D341Med (cell line): Measurements from ENCODE around the gene PPM1D.
A peak's percentile ranks its signal among the peaks of the same experiment; 100 is the strongest.
"Not testable (repeated sequence)": the region's sequence is repeated elsewhere in the genome, so short reads cannot be mapped to it uniquely, and the experiment has no call there.

Source experiments
- DNase-seq: peaks from one replicate; pipeline ENCODE4 v3.0.0; 2012; ENCODE audit warnings: low spot score

The PPM1D gene

GRCh38 chr17:60622961-60623360 lies 23.0 kb downstream of the PPM1D start:
- no peak for DNase-seq

- no peak for DNase-seq
Observed at GRCh38 chr17:60623415-60623814, 23.4 kb downstream of the PPM1D start.

GRCh38 chr17:60627124-60627523 lies 27.1 kb downstream of the PPM1D start:
- DNase-seq: no peak

- DNase-seq: no peak
Observed at GRCh38 chr17:60628252-60628889, 28.4 kb downstream of the PPM1D start.

GRCh38 chr17:60629120-60629519 lies 29.1 kb downstream of the PPM1D start:
- no peak for DNase-seq

- DNase-seq: peak; percentile 67
Observed at GRCh38 chr17:60630352-60630751, 30.4 kb downstream of the PPM1D start.

- no peak for DNase-seq
Observed at GRCh38 chr17:60631119-60631518, 31.1 kb downstream of the PPM1D start.

- no peak for DNase-seq
Observed at GRCh38 chr17:60637683-60638082, 37.7 kb downstream of the PPM1D start.

GRCh38 chr17:60639019-60639330 lies 39.0 kb downstream of the PPM1D start:
- no peak for DNase-seq

GRCh38 chr17:60640503-60640902 lies 40.5 kb downstream of the PPM1D start:
- DNase-seq: no peak

GRCh38 chr17:60641126-60641525 lies 41.1 kb downstream of the PPM1D start:
- DNase-seq: no peak

- DNase-seq: peak; percentile 81
Observed at GRCh38 chr17:60641810-60642220, 41.8 kb downstream of the PPM1D start.

- no peak for DNase-seq
Observed at GRCh38 chr17:60645918-60646523, 46.0 kb downstream of the PPM1D start.

- no peak for DNase-seq
Observed at GRCh38 chr17:60646701-60647100, 46.7 kb downstream of the PPM1D start.

GRCh38 chr17:60647705-60648104 lies 47.7 kb downstream of the PPM1D start:
- DNase-seq: no peak

GRCh38 chr17:60652454-60653247 lies 52.7 kb downstream of the PPM1D start:
- no peak for DNase-seq

- no peak for DNase-seq
Observed at GRCh38 chr17:60653569-60653968, 53.6 kb downstream of the PPM1D start.

- no peak for DNase-seq
Observed at GRCh38 chr17:60656499-60656898, 56.5 kb downstream of the PPM1D start.

- no peak for DNase-seq
Observed at GRCh38 chr17:60659156-60659555, 59.2 kb downstream of the PPM1D start.

GRCh38 chr17:60661489-60661888 lies 61.5 kb downstream of the PPM1D start:
- DNase-seq: no peak

- DNase-seq: no peak
Observed at GRCh38 chr17:60664022-60664421, 64.0 kb downstream of the PPM1D start.

GRCh38 chr17:60665602-60666001 lies 65.6 kb downstream of the PPM1D start:
- no peak for DNase-seq

- DNase-seq: not testable (repeated sequence)
Observed at GRCh38 chr17:60668741-60669140, 68.7 kb downstream of the PPM1D start.
